Thyroid gland (tissue), 4 donors: Measurements from ENCODE around the gene UQCC5.

Experiments
- POLR2A ChIP-seq, 2 donors: fragments of 450-650 bp; IDR thresholded peaks; one replicate each; pipeline ENCODE4 v1.6.1; 2017; ENCODE audit warnings: antibody characterized with exemption in 2 of 2, mild to moderate bottlenecking in 2 of 2, moderate library complexity in 1 of 2
- TF ChIP-seq, protein P1 (sequence below), 6 experiments: fragments of 200-600 bp in 3 of 6; fragments of 450-650 bp in 3 of 6; sonication (generic) in 3 of 6; IDR thresholded peaks; one replicate each; pipeline ENCODE4 v1.5.1; 2016 to 2019; ENCODE audit warnings: antibody characterized with exemption in 6 of 6, mild to moderate bottlenecking in 2 of 6, inconsistent platforms in 1 of 6, moderate library complexity in 1 of 6

DNA sequence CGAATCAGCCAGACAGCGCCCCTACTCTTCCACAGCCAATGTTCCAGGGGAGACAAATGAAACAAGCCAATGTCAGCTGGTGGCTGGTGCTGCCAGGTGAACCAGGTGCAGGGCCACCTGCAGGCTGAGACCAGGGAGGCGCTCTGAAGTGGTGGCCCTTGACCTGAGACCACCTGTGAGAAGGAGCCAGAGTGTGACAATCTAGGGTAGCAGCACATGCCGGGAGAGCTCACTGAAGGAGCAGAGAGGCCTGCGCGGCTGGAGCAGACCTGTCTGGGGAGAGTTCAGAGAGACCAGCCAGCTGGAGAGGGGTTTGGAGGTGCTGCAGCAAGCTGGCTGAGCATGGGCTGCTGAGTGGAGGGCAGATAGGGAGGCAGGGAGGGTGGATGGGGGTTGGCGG, 42.0 kb upstream of the UQCC5 start:
- TF ChIP-seq, protein P1, sequence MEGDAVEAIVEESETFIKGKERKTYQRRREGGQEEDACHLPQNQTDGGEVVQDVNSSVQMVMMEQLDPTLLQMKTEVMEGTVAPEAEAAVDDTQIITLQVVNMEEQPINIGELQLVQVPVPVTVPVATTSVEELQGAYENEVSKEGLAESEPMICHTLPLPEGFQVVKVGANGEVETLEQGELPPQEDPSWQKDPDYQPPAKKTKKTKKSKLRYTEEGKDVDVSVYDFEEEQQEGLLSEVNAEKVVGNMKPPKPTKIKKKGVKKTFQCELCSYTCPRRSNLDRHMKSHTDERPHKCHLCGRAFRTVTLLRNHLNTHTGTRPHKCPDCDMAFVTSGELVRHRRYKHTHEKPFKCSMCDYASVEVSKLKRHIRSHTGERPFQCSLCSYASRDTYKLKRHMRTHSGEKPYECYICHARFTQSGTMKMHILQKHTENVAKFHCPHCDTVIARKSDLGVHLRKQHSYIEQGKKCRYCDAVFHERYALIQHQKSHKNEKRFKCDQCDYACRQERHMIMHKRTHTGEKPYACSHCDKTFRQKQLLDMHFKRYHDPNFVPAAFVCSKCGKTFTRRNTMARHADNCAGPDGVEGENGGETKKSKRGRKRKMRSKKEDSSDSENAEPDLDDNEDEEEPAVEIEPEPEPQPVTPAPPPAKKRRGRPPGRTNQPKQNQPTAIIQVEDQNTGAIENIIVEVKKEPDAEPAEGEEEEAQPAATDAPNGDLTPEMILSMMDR (IDR thresholded peaks at IDR 0.05) = no peak
- TF ChIP-seq POLR2A (IDR thresholded peaks at IDR 0.05) = no peak
